HCT116 (cell line): ENCODE measurements around the gene RIPK3. TPM values are rescaled to one million over a fixed set of nuclear protein-coding genes. Genes with fewer than 3 reads are reported as not detected.

Experiments
- ATAC-seq: fragments of 200-7000 bp; cut with Tn5 transposase; 2 replicates; pipeline ENCODE4 v1.9.1; 2020; ENCODE audit warnings: mild to moderate bottlenecking, moderate library complexity
- BruUV-seq: library from RNA; stranded (reverse); fragments of 400-500 nt; replicated peaks from 2 replicates; lab custom pipeline; 2021; lab: Mats Ljungman, UMichigan
- CTCF ChIA-PET: fragments of 300-600 bp; sonication (Branson Sonifier 250); formaldehyde crosslinking; loops from one replicate; lab custom pipeline; 2021; ENCODE audit warnings: antibody characterized with exemption; lab: Charles Lee
- POLR2A ChIA-PET: fragments of 300-600, 350-600 bp; sonication (Branson Sonifier 250); formaldehyde crosslinking; loops from one replicate; lab custom pipeline; 2021; ENCODE audit warnings: antibody characterized with exemption; lab: Charles Lee
- RAD21 ChIA-PET, 2 experiments: fragments of 300-600 bp; sonication (Branson Sonifier 250); formaldehyde crosslinking; loops; one replicate each; lab custom pipeline; 2023; ENCODE audit warnings: low total read pairs in 2 of 2; ENCODE audit not compliant: uncharacterized antibody in 2 of 2, unreplicated experiment in 2 of 2, low non-redundant PET in 1 of 2; lab: Charles Lee
- DNase-seq: peaks from one replicate; pipeline ENCODE4 v3.0.0-alpha.2; 2010; ENCODE audit warnings: low read depth, low spot score
- H2AFZ ChIP-seq: fragments of 200-600 bp; shearing (Covaris generic), sonication (generic); 2 replicates; pipeline ENCODE4 v1.6.1; 2017; ENCODE audit warnings: low read depth, mixed run types, mixed read lengths, antibody characterized with exemption, low read length; ENCODE audit not compliant: poor library complexity, severe bottlenecking
- H3K27ac ChIP-seq: 2 replicates; pipeline ENCODE4 v1.5.1; 2012; ENCODE audit warnings: low read depth, low read length
- H3K27me3 ChIP-seq: fragments of 200-600 bp; sonication (generic); 2 replicates; pipeline ENCODE4 v1.6.1; 2016; ENCODE audit warnings: mixed run types, low read length, mixed read lengths; ENCODE audit not compliant: insufficient read depth
- H3K36me3 ChIP-seq, 2 experiments: fragments of 200-500 bp in 1 of 2; fragments of 200-600 bp in 1 of 2; sonication (Bioruptor generic) in 1 of 2; sonication (generic) in 1 of 2; 2 replicates each; pipeline versions ENCODE4 v1.5.1 to v1.6.1; 2014 to 2016; ENCODE audit warnings: low read length in 2 of 2, inconsistent platforms in 1 of 2, mixed read lengths in 1 of 2, mixed run types in 1 of 2; ENCODE audit not compliant: insufficient read depth in 2 of 2, control insufficient read depth in 1 of 2
- H3K4me1 ChIP-seq, 2 experiments: fragments of 200-600 bp in 1 of 2; sonication (generic) in 1 of 2; 2 replicates each; pipeline versions ENCODE4 v1.5.1 to v1.6.1; 2012 to 2017; ENCODE audit warnings: low read length in 2 of 2, inconsistent platforms in 1 of 2, mild to moderate bottlenecking in 1 of 2, mixed read lengths in 1 of 2, mixed run types in 1 of 2, moderate library complexity in 1 of 2; ENCODE audit not compliant: insufficient read depth in 2 of 2, control insufficient read depth in 1 of 2
- H3K4me2 ChIP-seq: fragments of 200-600 bp; sonication (generic); 2 replicates; pipeline ENCODE4 v1.6.1; 2017; ENCODE audit warnings: mixed run types, low read length, mixed read lengths
- H3K4me3 ChIP-seq, 2 experiments: fragments of 200-600 bp in 1 of 2; sonication (generic) in 1 of 2; replicated peaks in 1 of 2; 2 replicates each; pipeline ENCODE4 v1.5.1; 2011 to 2016; ENCODE audit warnings: low read length in 2 of 2, control low read depth in 1 of 2, low read depth in 1 of 2, mild to moderate bottlenecking in 1 of 2, mixed read lengths in 1 of 2, mixed run types in 1 of 2
- H3K79me2 ChIP-seq: fragments of 200-600 bp; sonication (generic); 2 replicates; pipeline ENCODE4 v1.6.1; 2017; ENCODE audit warnings: mild to moderate bottlenecking, mixed run types, low read length, moderate library complexity, mixed read lengths; ENCODE audit not compliant: insufficient read depth
- H3K9ac ChIP-seq: fragments of 200-600 bp; sonication (generic); 2 replicates; pipeline ENCODE4 v1.6.1; 2016; ENCODE audit warnings: low read length, mixed read lengths
- H3K9me2 ChIP-seq: fragments of 200-600 bp; sonication (generic), shearing (Covaris generic); 2 replicates; pipeline ENCODE4 v1.6.1; 2017; ENCODE audit warnings: mixed run types, mild to moderate bottlenecking, moderate library complexity; ENCODE audit not compliant: insufficient read depth
- H3K9me3 ChIP-seq, 2 experiments: fragments of 200-500 bp in 1 of 2; fragments of 200-600 bp in 1 of 2; sonication (Bioruptor generic) in 1 of 2; sonication (generic) in 1 of 2; 2 replicates each; pipeline ENCODE4 v1.6.1; 2014 to 2017; ENCODE audit warnings: low read length in 2 of 2, mixed read lengths in 2 of 2, inconsistent platforms in 1 of 2, low read depth in 1 of 2, mild to moderate bottlenecking in 1 of 2, mixed run types in 1 of 2, moderate library complexity in 1 of 2; ENCODE audit not compliant: control insufficient read depth in 1 of 2, insufficient read depth in 1 of 2
- H4K20me1 ChIP-seq: fragments of 200-600 bp; sonication (generic), shearing (Covaris generic); 2 replicates; pipeline ENCODE4 v1.6.1; 2017; ENCODE audit warnings: mixed run types, mild to moderate bottlenecking, moderate library complexity; ENCODE audit not compliant: insufficient read depth
- CEBPB ChIP-seq: IDR thresholded peaks from 2 replicates; pipeline ENCODE4 v1.6.1; 2012; ENCODE audit warnings: low read depth
- CTCF ChIP-seq, 3 experiments: fragments of 200-600 bp in 1 of 3; sonication (generic) in 1 of 3; IDR thresholded peaks in 2 of 3; conservative IDR thresholded peaks in 1 of 3; 2 replicates each; pipeline ENCODE4 v1.5.1; 2012 to 2017; ENCODE audit warnings: low read depth in 2 of 3, low read length in 2 of 3, antibody characterized with exemption in 1 of 3, borderline replicate concordance in 1 of 3, control low read depth in 1 of 3, mild to moderate bottlenecking in 1 of 3, mixed read lengths in 1 of 3, mixed run types in 1 of 3, moderate library complexity in 1 of 3; ENCODE audit not compliant: insufficient read depth in 1 of 3
- EZH2 ChIP-seq: fragments of 200-600 bp; sonication (generic); IDR thresholded peaks from 2 replicates; pipeline ENCODE4 v1.6.1; 2017; ENCODE audit warnings: antibody characterized with exemption, mixed run types
- FOSL1 ChIP-seq: IDR thresholded peaks from 2 replicates; pipeline ENCODE4 v1.6.1; 2012; ENCODE audit warnings: low read depth
- MAX ChIP-seq: IDR thresholded peaks from 2 replicates; pipeline ENCODE4 v1.6.1; 2012
- POLR2A ChIP-seq: IDR thresholded peaks from 2 replicates; pipeline ENCODE4 v1.7.0; 2011; ENCODE audit warnings: borderline replicate concordance; ENCODE audit not compliant: insufficient read depth, insufficient read length; ENCODE audit errors: extremely low read depth
- POLR2AphosphoS5 ChIP-seq: IDR thresholded peaks from 2 replicates; pipeline ENCODE4 v1.6.1; 2011; ENCODE audit warnings: mild to moderate bottlenecking, low read depth, low read length, moderate library complexity
- SIN3A ChIP-seq: IDR thresholded peaks from 2 replicates; pipeline ENCODE4 v1.6.1; 2012; ENCODE audit warnings: low read depth
- SP1 ChIP-seq: IDR thresholded peaks from 2 replicates; pipeline ENCODE4 v1.6.1; 2012; ENCODE audit warnings: low read depth
- ZBTB33 ChIP-seq: IDR thresholded peaks from 2 replicates; pipeline ENCODE4 v1.6.1; 2011; ENCODE audit warnings: mild to moderate bottlenecking, low read length, moderate library complexity; ENCODE audit not compliant: insufficient replicate concordance; ENCODE audit errors: extremely low read depth
- ZNF274 ChIP-seq: fragments of 200-500 bp; sonication (Bioruptor generic); IDR thresholded peaks from 2 replicates; pipeline ENCODE4 v1.6.1; 2014; ENCODE audit warnings: mild to moderate bottlenecking, low read depth, low read length, inconsistent platforms
- intact Hi-C: fragments of 100-400 bp; cut with micrococcal nuclease; formaldehyde crosslinking; loops from 2 replicates; pipeline ENCODE4 v1.10.0; 2022
- total RNA-seq: library from RNA; stranded (reverse); gene quantifications from one replicate; pipeline ENCODE4 v1.2.1, GENCODE V29; 2021; ENCODE audit not compliant: unreplicated experiment

RIPK3 gene
- total RNA-seq, 1 experiment from 2014 or later: not detected

- Histone ChIP-seq H4K20me1 (no peaks in the 10 kb centered on the region), H3K79me2 (no peaks in the 10 kb centered on the region), H3K27me3 (no peaks in the 10 kb centered on the region), H3K9me3 (no peaks in the 10 kb centered on the region), H3K4me1 (peaks cover 15 to 33% of the 10 kb centered on the region in 2 experiments), H3K9me2 (no peaks in the 10 kb centered on the region), H3K36me3 (no peaks in the 10 kb centered on the region), H3K4me2 (peak overlapping the region; percentile 97), H3K9ac (peak overlapping the region; percentile 69), H3K4me3 (peak overlapping the region; percentile 55 to 64), H3K27ac (peak overlapping the region; percentile 89), H2AFZ (no peak overlapping the region)
- CTCF ChIA-PET: interaction anchor here (0.7 to 2.3 kb wide), 11 partner anchors 9 to 124 kb away, joined by 3 to 84 read pairs (median 7); partner anchors contain the start of genes CIDEB, SDR39U1 and TINF2
- POLR2A ChIA-PET: interaction anchor here (0.8 to 2.2 kb wide), 7 partner anchors 14 to 1272 kb away, joined by 3 to 33 read pairs (median 4); partner anchors contain the start of genes ACIN1, CBLN3, KHNYN and RNF31
- ATAC-seq (peak; percentile 3), DNase-seq (no peak)
- TF ChIP-seq POLR2A (no peak), POLR2AphosphoS5 (no peak), EZH2 (no peak), MAX (no peak), ZNF274 (no peak), CTCF (IDR thresholded peaks at IDR 0.05 in 2 of 3, conservative IDR thresholded peaks at IDR 0.05 in 1 of 3; ENCODE audit: borderline replicate concordance in 1 of 3, insufficient read depth in 1 of 3, low read depth in 2 of 3, low read length in 2 of 3) (no peak), ZBTB33 (no peak), FOSL1 (no peak), SP1 (no peak), SIN3A (no peak), CEBPB (no peak)
- intact Hi-C loops: no loop called here
- RAD21 ChIA-PET: interaction anchor here (0.9 to 2.2 kb wide), 4 partner anchors 33 to 65 kb away, joined by 3 to 18 read pairs (median 6); no protein-coding TSS in a partner anchor
- no TSS peak for BruUV-seq
Measured at GRCh38 chr14:24366413-24366720, 26.6 kb upstream of the RIPK3 start.
